ENCODE results near the gene GADD45G. TPM values are rescaled to one million over a fixed set of nuclear protein-coding genes. Genes with fewer than 3 reads are reported as not detected.
A peak's percentile ranks its signal among the peaks of the same experiment; 100 is the strongest.

Gene GADD45G
- total RNA-seq, 1 donor from 2014 or later, result 1.9 TPM

DNA sequence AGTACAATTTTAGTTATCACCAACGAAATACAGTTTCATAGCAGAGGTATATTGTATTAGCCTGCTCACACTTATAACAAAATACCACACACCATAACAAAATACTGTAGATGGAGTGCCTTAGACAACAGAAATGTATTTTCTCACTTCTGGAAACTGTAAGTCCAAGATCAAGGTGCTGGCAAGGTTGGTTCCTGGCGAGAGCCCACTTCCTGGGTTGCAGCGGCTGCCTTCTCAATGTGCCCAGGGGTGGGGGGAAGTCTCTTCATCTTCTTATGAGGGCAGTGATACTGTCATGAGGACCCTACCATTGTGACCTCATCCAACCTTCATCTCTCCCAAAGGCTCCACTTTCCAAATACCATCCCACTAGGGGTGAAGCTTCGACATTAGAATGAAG lies 30.5 kb upstream of the GADD45G start:
- DNase-seq (ENCODE audit: low spot score, unreplicated experiment), result no peak
- H3K36me3 Mint-ChIP-seq (ENCODE audit: insufficient read depth), result no peaks in the 10 kb centered on the region
- TF ChIP-seq, protein P1, sequence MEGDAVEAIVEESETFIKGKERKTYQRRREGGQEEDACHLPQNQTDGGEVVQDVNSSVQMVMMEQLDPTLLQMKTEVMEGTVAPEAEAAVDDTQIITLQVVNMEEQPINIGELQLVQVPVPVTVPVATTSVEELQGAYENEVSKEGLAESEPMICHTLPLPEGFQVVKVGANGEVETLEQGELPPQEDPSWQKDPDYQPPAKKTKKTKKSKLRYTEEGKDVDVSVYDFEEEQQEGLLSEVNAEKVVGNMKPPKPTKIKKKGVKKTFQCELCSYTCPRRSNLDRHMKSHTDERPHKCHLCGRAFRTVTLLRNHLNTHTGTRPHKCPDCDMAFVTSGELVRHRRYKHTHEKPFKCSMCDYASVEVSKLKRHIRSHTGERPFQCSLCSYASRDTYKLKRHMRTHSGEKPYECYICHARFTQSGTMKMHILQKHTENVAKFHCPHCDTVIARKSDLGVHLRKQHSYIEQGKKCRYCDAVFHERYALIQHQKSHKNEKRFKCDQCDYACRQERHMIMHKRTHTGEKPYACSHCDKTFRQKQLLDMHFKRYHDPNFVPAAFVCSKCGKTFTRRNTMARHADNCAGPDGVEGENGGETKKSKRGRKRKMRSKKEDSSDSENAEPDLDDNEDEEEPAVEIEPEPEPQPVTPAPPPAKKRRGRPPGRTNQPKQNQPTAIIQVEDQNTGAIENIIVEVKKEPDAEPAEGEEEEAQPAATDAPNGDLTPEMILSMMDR (IDR thresholded peaks at IDR 0.05; ENCODE audit: unreplicated experiment), result no peak
- H3K4me3 Mint-ChIP-seq (ENCODE audit: low read depth), result no peak overlapping the region
- peaks cover 3% of the 10 kb centered on the region for H3K9me3 Mint-ChIP-seq (ENCODE audit: low read depth)
- no peak overlapping the region for H3K27ac Mint-ChIP-seq
- H3K4me1 Mint-ChIP-seq (ENCODE audit: low read depth), result no peaks in the 10 kb centered on the region
- H3K27me3 Mint-ChIP-seq, result peaks cover 6% of the 10 kb centered on the region

DNA sequence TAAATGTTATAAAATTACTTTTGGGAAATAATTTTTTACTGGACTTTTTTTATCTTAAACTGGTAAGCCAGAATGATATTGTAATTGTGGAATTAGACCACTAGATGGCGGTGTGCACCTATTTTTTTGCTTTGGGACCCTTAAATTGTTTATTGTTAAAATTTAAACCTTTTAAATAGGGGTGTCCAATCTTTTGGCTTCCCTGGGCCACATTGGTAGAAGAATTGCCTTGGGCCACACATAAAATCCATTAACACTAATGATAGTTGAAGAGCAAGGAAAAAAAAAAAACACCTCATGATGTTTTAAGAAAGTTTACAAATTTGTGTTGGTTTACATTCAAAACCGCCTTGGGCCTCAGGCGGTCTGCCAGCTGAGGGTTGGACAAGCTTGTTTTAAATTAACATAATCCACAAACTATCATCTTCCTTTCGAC lies 28.4 kb upstream of the GADD45G start:
- H3K4me1 Mint-ChIP-seq (ENCODE audit: low read depth), result no peaks in the 10 kb centered on the region
- H3K36me3 Mint-ChIP-seq (ENCODE audit: insufficient read depth), result no peaks in the 10 kb centered on the region
- no peak overlapping the region for H3K4me3 Mint-ChIP-seq (ENCODE audit: low read depth)
- no peak overlapping the region for H3K27ac Mint-ChIP-seq
- peaks cover 6% of the 10 kb centered on the region for H3K27me3 Mint-ChIP-seq
- peaks cover 3% of the 10 kb centered on the region for H3K9me3 Mint-ChIP-seq (ENCODE audit: low read depth)
- no peak for DNase-seq (ENCODE audit: low spot score, unreplicated experiment)
- TF ChIP-seq, protein P1 (IDR thresholded peaks at IDR 0.05; ENCODE audit: unreplicated experiment), result peak; percentile 90

DNA sequence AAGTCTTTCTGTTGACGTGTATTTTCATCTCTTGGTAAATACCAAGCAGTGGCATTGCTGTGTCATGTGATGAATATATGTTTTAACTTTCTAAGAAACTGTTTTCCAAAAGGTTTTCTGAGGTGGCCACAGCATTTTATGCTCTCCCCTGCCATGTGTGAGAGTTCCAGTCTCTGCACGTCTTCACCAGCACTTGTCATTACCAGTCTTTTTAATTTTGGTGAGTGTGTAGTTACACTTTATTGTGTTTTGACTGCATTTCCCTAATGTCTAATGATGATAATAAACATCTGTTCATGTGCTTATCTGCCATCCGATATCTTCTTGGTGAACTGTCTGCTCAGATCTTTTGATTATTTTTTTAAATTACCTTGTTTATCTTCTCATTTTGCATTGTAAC lies 27.4 kb upstream of the GADD45G start:
- H3K36me3 Mint-ChIP-seq (ENCODE audit: insufficient read depth), result no peaks in the 10 kb centered on the region
- H3K4me1 Mint-ChIP-seq (ENCODE audit: low read depth), result no peaks in the 10 kb centered on the region
- no peak for DNase-seq (ENCODE audit: low spot score, unreplicated experiment)
- H3K9me3 Mint-ChIP-seq (ENCODE audit: low read depth), result peaks cover 3% of the 10 kb centered on the region
- H3K27me3 Mint-ChIP-seq, result peaks cover 2% of the 10 kb centered on the region
- TF ChIP-seq, protein P1 (IDR thresholded peaks at IDR 0.05; ENCODE audit: unreplicated experiment), result no peak
- H3K4me3 Mint-ChIP-seq (ENCODE audit: low read depth), result no peak overlapping the region
- no peak overlapping the region for H3K27ac Mint-ChIP-seq

DNA sequence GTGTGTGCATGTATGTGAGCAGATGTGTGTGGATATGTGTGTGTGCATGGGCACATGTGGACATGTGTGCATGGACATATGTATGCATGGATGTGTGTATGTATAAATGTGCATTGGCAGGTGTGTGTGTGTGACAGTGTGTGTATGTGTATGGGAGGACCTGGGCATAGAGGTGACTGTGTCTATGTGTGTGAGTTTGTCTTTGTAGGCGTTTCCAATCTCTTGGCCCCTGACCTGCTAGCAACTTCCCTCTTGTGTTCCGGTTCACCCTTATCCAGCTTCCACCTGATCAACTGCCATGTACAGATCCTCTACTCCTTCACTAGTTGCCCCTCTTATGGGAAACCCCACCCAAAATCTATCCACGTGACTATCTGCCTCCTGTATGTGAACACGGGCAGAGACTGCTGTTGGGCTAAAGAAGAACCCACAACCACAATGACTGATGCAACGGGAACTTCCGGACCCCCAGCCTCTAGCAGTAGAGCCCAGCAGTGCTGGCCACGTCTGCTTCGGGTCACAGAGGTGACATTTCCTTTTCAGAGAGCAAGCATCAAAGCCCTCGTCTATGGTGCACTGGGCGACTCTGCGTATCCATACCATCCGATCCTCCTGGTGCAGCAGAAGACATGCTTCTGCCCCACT lies 24.9 kb upstream of the GADD45G start:
- DNase-seq (ENCODE audit: low spot score, unreplicated experiment), result no peak
- Mint-ChIP-seq H3K4me3 (ENCODE audit: low read depth) (no peak overlapping the region), H3K36me3 (ENCODE audit: insufficient read depth) (no peaks in the 10 kb centered on the region), H3K27me3 (peaks cover 3% of the 10 kb centered on the region), H3K9me3 (ENCODE audit: low read depth) (peaks cover 13% of the 10 kb centered on the region), H3K27ac (no peak overlapping the region), H3K4me1 (ENCODE audit: low read depth) (no peaks in the 10 kb centered on the region)
- TF ChIP-seq, protein P1 (IDR thresholded peaks at IDR 0.05; ENCODE audit: unreplicated experiment), result no peak

DNA sequence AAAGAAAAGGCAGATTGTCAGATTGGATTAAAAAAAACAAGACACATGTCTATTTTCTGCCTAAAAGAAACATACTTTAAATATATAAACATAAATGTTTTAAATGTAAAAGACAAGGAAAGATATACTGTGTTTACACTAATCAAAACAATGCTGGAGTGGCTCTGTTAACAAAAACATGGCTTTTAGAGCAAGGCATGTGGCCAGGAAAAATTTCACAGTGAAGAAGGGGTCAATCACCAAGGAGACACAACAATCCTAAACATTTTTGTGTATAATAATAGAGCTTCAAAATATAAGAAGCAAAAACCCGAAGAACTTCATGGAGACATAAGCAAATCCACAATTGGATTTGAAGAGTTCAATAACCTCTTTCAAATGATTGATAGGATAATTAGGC lies 18.5 kb upstream of the GADD45G start:
- Mint-ChIP-seq H3K27me3 (peaks cover 3% of the 10 kb centered on the region), H3K4me3 (ENCODE audit: low read depth) (no peak overlapping the region), H3K4me1 (ENCODE audit: low read depth) (no peaks in the 10 kb centered on the region), H3K36me3 (ENCODE audit: insufficient read depth) (no peaks in the 10 kb centered on the region), H3K27ac (no peak overlapping the region), H3K9me3 (ENCODE audit: low read depth) (peaks cover 10% of the 10 kb centered on the region)
- TF ChIP-seq, protein P1 (IDR thresholded peaks at IDR 0.05; ENCODE audit: unreplicated experiment), result no peak
- DNase-seq (ENCODE audit: low spot score, unreplicated experiment), result no peak

Measured in progenitor cell of endocrine pancreas (in vitro differentiated cells).